ENCODE results near the gene GPX1. TPM values are rescaled to one million over a fixed set of nuclear protein-coding genes. Genes with fewer than 3 reads are reported as not detected.
"Not testable (repeated sequence)": the region's sequence is repeated elsewhere in the genome, so short reads cannot be mapped to it uniquely, and the experiment has no call there.

Gene GPX1
- total RNA-seq, 1 donor from 2014 or later, result 422 TPM

GRCh38 chr3:49333091-49333490 lies 25.1 kb downstream of the GPX1 start:
- H3K27ac ChIP-seq, result no peak overlapping the region
- H3K36me3 ChIP-seq, result peaks cover 59 to 72% of the 10 kb centered on the region in 2 donors
- TF ChIP-seq CTCF (IDR thresholded peaks at IDR 0.05), result no peak
- H3K9me3 ChIP-seq, result no peaks in the 10 kb centered on the region
- no peaks in the 10 kb centered on the region for H3K27me3 ChIP-seq
- no peak overlapping the region for H3K4me3 ChIP-seq
- DNase-seq (ENCODE audit: low spot score in 2 of 2), result no peak
- intact Hi-C loops (cut with DNase I), result no loop called here
- no peaks in the 10 kb centered on the region for H3K4me1 ChIP-seq

- intact Hi-C loops (cut with DNase I), result no loop called here
- no peak for DNase-seq (ENCODE audit: low spot score in 2 of 2)
- Histone ChIP-seq H3K36me3 (peaks cover 75 to 92% of the 10 kb centered on the region in 2 donors), H3K27ac (no peak overlapping the region), H3K27me3 (no peaks in the 10 kb centered on the region), H3K9me3 (no peaks in the 10 kb centered on the region), H3K4me3 (no peak overlapping the region), H3K4me1 (no peaks in the 10 kb centered on the region)
- TF ChIP-seq CTCF (IDR thresholded peaks at IDR 0.05), result no peak
Observed at GRCh38 chr3:49329186-49329585, 29.0 kb downstream of the GPX1 start.

DNA sequence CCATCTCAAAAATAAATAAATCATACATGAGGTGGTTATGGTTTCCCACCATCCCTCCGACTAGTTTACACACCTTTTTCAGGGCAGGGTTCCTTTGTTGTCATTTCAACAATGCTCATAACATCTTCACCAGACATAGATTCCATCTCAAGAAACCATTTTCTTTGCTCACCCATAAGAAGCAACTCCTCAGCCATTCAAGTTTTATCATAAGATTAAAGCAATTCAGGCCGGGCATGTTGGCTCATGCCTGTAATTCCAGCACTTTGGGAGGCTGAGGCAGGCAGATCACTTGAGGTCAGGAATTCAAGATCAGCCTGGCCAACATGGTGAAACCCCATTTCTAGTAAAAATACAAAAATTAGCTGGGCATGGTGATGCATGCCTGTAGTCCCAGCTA lies 29.8 kb downstream of the GPX1 start:
- intact Hi-C loops (cut with DNase I); H3K27ac ChIP-seq; H3K4me1 ChIP-seq; H3K27me3 ChIP-seq; DNase-seq (ENCODE audit: low spot score in 2 of 2); H3K4me3 ChIP-seq; H3K9me3 ChIP-seq: not testable (repeated sequence)
- peaks cover 74 to 92% of the 10 kb centered on the region in 2 donors for H3K36me3 ChIP-seq

DNA sequence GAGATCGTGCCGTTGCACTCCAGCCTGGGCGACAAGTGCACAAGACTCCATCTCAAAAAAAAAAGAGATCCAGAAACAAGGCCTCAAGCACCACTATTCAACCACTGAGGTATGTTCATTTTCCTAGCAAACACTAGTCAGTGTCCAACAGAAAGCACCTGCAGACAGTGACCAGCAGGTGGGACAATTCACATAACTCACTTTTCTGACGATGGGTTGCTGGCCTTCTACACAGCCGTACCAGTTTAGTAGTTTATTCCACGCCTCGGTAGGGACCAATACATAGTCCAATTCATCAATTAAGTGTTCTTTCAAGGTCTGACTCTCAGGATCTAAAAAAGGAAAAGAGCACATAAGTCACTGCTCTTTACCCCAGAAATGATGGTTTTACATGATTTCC lies 30.7 kb downstream of the GPX1 start:
- H3K9me3 ChIP-seq, result no peaks in the 10 kb centered on the region
- TF ChIP-seq CTCF (IDR thresholded peaks at IDR 0.05), result no peak
- H3K36me3 ChIP-seq, result peaks cover 81 to 87% of the 10 kb centered on the region in 2 donors
- no peaks in the 10 kb centered on the region for H3K4me1 ChIP-seq
- intact Hi-C loops (cut with DNase I), result no loop called here
- no peak overlapping the region for H3K4me3 ChIP-seq
- no peaks in the 10 kb centered on the region for H3K27me3 ChIP-seq
- no peak overlapping the region for H3K27ac ChIP-seq
- DNase-seq (ENCODE audit: low spot score in 2 of 2), result no peak

- DNase-seq (ENCODE audit: low spot score in 2 of 2), result no peak
- intact Hi-C loops (cut with DNase I), result no loop called here
- Histone ChIP-seq H3K9me3 (no peaks in the 10 kb centered on the region), H3K36me3 (peaks cover 89 to 92% of the 10 kb centered on the region in 2 donors), H3K4me3 (no peak overlapping the region), H3K27me3 (no peaks in the 10 kb centered on the region), H3K27ac (no peak overlapping the region), H3K4me1 (no peaks in the 10 kb centered on the region)
- no peak for TF ChIP-seq CTCF (IDR thresholded peaks at IDR 0.05)
Observed at GRCh38 chr3:49324768-49325167, 33.4 kb downstream of the GPX1 start.

DNA sequence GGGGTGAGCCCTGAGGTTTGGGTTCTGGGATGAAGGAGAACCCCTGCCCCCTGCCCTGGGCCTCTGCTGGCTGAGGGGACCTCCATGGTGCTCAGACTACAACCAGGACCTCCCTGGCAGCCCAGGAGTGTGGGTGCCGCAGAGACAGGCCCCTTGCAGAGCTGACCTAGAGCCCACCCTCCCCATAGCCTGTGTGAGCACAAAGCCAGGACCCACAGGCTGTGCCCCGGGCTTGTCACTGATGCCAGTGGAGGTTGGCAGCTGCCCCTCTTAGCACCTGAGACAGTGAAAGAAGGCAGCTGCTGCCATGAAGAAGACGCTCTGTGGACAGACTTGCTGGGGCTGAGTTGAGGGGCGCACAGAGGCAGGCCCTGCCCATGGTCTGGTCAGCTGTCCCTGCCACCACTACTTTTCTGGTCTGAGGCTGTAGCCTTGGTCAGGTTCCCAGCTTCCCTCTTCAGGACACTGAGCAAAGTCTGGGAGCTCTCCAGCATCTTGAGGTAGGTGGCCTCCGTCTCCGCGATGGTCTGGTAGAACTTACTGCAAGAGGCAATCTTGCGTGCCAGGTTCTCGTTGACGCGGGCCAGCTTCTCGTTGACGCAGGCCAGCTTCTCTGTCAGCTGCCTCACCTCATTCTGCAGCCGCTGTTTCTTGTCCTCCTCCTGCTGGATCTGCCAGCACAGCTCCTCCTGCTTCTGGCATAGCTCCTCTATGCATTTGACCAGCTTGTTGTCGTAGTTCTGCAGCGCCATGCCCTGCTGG lies 41.3 kb downstream of the GPX1 start:
- intact Hi-C loops (cut with DNase I), result no loop called here
- Histone ChIP-seq H3K27me3 (no peaks in the 10 kb centered on the region), H3K27ac (no peak overlapping the region), H3K9me3 (no peaks in the 10 kb centered on the region), H3K36me3 (peaks cover 78 to 85% of the 10 kb centered on the region in 2 donors), H3K4me3 (no peak overlapping the region), H3K4me1 (no peaks in the 10 kb centered on the region)
- no peak for DNase-seq (ENCODE audit: low spot score in 2 of 2)
- TF ChIP-seq CTCF (IDR thresholded peaks at IDR 0.05), result no peak

Data from ascending aorta (tissue), 2 donors.